Stimulated activated CD8-positive, alpha-beta memory T cell treated with anti-CD3 and anti-CD28 coated beads, Interleukin-2, amount 100 ng/mL, for 1 hour (primary cell): ENCODE data around the gene GABBR2.

Source experiments
- DNase-seq, 2 donors: peaks; one replicate each; pipeline ENCODE4 v3.0.0-alpha.2; 2020; ENCODE audit warnings: low read depth in 2 of 2

Gene GABBR2

DNA sequence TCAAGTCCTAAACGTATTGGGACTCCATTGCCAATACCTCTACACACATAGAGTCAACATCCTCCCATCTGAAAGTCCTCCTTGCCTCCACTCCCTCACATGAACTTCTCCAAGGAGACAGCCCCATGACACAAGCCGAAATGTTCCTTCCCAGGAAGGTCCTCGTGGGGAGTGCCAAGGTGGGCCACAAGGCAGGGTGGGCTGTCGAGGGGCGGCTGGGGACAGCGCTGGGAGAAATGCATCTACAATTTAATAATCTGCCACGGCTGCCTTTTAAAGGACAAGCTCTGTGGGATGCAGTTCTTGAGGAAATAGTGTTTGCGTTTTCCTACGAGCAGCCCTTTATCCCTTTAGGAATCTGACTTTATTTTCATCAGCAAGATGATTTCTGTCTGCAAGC lies 138.7 kb downstream of the GABBR2 start:
- DNase-seq: no peak

DNA sequence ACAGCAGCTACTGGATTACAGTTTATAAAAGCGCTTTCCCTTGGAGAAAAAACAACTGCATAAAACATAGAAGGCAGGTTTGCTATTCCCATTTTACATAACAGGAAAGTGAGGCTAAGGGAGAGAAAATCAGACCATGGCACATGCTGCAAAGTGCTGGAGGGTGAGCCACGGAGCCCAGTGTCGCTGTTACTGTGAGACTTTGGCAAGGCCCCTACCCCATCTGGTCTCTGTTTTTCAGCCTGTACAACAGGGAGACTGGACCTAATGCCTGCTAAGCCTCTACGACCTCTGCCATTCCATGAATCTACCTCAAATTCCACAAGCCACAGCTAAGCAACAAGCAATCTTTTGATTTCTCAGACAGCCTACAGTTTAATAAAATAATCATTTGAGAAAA lies 139.2 kb downstream of the GABBR2 start:
- DNase-seq: no peak

DNA sequence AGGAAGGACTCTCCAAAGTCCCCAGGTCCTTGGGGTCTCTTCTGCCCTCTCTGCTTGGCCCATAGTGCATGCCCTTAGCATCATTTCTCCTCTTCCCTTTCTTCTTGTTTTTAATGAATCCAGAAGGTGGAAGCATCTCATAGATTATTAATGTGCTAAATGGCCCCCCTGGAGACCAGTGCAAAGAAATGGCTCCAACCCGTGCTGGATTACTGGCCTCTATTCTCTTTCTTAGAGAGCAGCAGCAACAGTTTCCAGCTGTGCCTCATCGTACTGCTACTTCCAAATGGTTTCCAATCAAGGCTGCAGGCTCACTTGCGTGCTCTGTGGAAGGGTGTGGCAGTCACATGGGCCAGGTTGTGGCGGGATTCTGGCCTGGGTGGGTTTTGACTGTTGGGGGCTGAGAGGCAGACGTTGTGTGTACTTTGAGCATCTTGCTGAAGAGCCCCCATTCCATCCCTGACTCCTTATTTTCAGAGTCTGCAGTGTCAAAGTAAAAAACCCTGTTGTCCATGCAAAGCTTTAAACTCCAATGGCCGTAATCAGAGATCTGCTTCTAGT lies 139.7 kb downstream of the GABBR2 start:
- DNase-seq: no peak

DNA sequence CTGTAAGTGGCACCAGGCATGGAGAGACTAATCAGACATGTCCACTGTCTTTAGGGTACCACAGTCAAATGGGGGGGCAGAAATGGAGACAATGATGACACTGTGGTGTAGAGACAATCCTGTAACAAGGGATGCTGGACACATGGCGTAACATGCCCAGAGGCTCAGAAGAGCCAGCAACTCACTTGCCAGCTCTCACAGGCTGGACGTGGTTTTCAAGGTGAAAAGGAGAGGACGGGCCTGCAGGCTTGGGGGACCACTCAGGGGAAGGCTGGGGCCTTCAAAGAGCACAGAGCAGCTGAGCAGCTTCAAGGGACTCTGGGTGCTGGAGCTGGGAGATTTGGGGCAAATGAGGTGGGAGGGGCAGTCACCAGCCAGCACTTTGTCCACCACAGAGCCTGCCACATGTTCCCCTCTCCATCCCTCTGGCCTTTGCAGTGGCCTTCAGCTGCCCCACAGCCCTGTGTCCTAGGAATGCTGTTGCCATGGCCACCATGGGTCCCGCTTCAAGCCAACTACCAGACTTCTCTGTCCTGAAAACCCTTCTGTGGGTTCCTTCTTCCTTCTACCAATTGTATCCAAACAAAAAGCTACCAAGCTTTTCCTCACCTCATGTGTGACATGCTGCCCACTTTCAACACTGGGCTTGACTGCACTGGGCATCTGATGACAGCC lies 140.4 kb downstream of the GABBR2 start:
- DNase-seq: no peak

DNA sequence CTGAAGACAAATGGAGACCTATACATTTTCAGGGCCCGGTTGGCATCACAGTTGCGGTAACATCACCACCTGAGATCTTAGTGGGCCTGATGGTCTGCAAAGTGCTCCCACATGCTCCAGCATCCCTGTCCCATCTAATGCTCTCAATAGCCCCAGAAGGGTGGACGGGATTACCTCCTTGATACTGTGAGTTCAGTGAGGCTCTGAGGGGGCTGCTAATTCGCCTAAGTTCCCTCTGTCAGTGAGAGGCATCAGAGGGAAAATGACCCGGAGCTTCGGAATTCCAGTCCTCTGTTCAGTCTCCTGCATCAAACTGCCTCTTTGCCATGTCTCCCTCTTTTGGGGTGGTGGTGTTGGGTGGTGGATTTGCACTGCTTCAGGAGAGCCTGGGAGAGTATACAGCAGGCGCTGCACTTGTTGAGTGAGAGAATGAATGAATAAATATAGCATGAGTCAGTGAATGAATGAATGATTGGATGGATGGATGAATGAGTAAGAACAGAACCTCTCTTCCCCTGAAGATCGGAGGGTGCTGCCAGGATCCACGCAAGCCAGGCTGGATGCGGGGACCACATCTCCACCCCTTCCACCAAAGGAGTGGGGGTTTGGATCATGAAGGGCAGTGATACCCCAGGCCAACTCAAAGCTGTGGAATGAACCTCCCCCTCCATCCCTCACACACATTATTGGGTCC lies 141.0 kb downstream of the GABBR2 start:
- no peak for DNase-seq

DNA sequence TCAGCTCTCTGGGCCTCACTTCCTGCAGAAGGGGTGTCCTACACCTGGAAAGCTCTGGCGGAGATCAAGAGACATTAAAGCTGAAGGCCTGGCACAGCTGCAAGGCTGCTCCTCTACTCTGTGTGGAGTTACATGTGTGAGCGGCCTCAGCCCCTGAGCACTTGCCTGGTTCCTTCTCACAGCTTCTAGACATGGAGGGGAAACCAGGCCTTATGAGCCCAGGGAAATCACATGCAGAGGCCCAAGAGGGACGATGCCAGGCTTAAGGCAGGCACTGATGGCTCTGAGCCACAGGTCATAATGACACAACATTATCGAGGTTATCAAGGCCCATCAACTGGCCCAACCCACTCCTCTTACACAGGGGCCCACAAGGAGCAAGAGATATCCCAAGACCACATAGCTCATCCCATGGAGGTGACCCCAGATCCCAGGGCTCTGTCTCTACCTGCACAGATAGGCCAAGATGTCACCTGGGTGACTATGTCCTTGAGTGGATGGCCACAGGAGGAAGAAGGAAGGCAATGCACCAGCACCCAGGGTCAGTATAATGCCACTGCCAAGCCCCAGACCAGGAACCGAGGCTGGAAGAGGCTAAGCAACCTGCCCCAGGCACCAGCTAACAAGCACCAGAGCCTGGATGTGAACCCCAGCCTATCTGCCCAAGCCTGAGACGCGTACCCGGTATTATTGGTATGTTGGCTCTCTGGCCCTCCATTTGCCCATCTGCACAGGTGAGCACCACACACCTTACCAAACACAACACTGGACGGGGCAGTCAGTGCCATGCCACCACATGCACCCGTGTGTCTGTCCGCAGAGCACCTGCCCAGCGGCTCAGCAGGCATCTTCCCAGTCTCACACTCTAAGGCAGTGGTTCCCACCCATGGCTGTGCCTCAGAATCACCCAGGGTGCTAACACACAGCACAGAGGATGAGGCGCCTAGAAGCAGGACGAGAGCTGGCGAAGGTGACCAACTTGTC lies 143.3 kb downstream of the GABBR2 start:
- DNase-seq: no peak

DNA sequence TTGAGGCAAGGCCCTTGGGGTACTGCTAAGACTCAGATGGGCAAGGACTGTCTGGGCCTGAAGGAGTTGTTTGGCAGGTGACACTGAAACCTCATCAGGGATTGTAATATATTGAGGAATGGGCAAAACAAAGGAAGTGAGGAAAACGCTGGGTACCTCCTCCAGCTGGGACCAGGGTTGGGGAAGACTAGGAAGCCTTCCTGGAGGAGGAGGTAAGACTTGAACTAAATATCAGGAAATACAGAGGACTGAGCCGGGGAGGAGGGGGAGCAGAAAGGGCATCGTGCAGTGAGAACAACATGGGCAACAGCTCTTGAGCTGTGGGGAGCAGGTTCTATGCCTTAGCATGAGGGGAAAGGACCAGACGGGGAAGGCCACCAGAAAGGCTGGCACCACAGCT lies 144.0 kb downstream of the GABBR2 start:
- DNase-seq: no peak

DNA sequence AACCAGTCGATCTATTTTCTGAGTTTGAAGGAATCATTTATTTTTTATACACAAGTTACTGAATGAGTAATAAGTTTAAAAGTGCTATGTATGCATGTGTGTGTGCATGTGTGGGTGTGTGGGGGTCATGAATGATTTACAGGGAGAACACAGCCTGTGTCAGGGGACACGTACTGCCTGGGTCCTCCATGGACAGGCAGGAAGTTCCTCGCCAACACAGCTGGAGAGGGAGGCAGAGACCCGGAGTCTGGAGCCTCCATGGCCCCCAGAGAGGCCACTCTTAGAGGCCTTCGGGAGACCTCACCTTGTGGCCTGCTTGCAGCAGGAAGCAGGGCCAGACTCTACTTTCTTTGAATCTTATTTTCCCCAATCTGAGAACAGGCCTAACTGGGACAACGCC lies 144.7 kb downstream of the GABBR2 start:
- no peak for DNase-seq

DNA sequence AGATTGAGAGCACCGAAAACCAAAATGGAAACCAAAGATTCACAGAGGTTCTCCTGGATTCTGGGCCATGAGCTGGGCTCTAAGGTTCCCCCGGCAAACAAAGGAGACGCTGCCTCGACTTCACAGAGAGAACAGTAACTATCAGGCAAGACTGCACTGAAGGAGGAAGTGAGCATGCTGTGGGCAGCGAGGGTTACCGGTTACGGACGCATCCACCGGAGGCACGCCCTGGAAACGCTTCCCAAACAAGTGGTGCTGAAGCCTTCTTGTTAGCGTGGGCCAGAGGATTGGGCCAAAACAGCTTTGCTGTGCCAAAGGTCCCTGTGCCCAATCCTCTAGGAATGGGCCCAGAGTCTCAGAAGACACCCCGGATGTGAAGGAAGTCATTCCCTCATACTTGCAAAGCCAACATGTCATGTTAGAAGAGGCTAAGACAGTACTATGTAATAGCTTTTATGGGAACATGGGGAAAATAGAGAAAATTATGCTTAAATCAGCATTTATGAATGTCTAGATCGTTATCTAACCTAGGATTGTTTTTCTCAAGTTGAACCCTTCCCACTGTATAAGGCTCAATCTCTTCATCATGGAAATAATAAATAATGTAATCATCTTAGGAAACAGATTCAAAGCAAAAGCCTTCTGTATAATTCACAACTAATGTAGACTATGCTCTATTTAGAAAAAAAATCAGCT lies 145.4 kb downstream of the GABBR2 start:
- DNase-seq: no peak

DNA sequence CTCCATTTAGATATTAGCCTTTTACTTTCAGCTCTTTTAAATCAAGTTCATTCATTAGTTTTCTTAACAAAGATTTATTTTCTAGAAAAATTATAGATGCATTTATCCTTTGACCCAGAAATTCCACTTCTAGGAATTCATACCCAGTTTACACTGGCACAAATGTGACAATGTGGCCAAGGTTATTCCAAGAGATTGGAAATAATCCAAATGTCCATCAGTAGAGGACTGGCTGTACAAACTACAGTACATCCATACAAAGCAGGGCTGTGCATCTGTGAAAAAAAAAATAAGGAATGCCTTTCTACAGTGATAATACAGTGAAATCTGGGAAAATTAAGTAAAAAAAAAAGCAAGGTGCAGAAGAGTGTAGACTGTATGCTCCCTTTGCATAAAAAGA lies 149.2 kb downstream of the GABBR2 start:
- no peak for DNase-seq

DNA sequence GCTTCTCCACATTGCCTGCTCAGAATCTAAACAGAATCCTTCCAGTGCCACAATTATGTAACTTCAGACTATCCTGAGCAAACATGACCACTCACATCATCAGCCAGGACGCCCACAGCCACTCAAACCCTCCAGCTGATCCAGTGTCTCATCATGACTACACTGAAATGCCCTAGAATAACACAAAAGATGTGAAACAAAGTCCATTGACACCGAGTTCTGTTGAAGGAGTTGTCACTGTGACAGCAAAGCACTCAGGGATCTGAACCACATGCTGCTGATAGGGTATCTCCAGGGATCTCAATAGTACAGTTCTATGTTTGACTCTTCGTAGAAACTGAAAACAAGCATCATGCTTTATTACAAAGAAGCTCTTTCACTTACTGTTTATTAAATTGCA lies 150.2 kb downstream of the GABBR2 start:
- DNase-seq: no peak

DNA sequence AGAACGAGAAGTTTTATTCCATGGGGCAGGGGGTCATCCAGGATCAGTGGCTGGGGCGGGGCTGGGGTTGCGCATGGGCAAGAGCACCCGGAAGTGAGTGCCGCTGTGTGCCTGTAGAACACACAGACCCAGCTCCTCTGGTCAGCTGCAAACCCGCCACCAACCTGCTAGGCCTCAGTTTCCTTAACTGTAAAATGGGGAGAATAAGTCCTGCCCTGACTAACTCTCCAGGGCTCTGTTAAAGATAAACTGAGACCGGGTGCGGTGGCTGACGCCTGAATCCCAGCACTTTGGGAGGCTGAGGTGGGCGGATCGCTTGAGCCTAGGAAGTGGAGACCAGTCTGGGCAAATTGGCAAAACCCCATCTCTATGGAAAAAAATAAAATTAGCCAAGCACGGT lies 152.2 kb downstream of the GABBR2 start:
- no peak for DNase-seq

DNA sequence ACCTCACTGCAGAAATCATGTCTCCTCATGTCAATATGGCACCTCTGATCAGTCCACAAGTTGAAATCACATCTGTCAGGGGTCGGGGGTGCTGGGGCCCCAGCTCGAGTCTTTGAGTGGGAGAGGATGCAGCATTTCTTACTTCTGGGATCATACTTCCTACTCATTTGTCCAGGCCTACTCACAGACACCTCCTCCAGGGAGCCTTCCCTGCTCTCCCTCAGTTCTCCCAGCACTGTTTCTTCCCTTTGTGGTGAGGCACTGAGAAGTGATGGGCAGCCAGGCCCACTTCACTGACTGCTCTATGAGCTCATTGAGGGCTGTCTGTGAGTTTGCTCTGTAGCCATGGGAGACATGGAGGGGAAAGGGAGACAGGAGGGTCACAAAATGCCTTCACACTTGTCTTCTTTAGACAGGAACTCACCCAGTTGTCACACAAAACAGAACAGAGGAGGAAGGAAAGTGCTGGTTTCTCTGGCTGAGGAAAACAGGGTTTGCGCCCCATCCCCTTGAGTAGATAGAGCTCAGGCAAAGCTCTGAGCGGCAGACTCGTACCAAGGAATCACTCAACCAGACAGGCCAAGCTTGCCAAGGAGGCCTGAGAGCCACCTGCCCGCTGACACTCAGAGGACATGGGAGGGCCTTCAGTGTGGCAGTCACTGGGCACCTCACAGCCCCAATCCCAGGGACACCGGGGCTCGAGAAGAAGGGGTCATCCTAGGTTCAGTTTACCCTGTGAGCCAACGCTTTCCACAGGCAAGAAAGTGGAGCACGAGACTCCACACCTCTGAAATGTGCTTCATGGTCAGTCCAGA lies 152.9 kb downstream of the GABBR2 start:
- no peak for DNase-seq

DNA sequence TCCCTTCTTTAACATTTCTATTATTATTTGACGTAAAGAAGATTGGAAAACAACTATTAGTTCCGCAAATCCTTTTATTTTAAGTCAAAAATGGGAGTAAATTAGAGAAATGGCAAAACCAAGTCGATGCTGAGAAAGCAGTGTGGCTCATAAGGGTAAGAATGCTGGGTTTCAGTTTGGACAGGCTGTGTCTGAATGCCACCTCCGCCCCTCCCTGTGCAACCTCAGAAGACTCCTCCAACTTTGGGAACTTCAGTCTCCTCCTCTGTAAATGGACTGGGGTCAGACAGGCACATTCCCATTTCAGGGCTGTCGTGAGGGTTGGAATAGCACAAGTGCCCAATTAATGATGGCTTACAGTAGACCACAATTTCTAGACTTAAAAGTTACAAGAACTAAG lies 154.0 kb downstream of the GABBR2 start:
- DNase-seq: no peak

DNA sequence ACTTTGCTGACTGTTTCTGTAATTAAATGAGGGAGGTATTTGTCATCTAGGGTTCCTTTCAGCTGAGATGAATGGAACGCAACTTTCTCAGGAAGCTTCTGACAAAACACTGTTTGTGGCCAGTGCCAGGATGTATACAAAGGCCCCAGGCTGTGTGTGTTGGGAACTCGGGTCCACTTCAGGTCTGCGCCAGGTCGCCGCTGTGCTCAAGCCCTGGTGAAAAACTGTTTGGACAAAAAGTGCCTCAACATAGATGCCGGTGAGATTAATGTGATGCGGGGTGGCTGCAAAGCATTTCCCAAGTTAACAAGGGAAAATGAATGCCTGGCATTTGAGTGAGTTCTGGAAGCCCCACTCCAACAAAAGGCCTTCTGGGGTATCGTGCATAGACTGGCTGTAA lies 156.4 kb downstream of the GABBR2 start:
- no peak for DNase-seq

DNA sequence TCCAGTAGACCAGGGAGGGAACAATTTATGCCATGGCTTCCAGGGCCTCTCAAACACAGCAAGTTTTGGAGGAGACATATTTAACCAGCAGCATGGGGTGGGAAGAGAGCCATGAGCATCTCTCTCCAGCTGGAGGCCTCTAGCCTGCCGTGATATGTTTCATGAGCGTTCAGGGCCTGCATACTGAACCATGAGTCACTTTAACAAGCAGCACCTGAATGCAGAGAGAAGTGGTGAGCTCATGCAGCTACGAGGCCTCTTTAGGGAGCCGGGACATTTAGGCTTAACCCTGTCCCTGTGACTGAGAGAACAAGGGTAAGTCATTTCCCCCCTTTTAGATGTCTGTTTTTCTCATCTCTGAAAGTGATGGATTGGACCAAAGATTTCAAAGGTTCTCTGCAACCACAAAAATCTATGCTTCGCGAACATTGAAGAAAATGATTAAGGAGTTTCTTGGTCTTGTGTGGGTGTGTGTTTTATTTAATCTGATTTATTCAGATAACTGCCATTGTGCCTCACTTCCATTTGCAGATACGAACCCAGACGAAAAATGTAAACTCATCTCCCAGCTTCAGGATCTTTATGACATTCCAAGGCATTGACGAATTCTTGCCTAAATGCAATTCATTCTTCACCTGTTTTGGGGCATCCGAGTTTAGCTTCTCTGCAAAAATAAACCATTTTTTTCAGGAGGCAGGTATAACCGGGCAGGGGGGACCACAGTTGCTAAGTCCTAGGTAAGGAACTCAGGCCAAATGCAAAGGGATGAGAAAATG lies 157.0 kb downstream of the GABBR2 start:
- DNase-seq: no peak

DNA sequence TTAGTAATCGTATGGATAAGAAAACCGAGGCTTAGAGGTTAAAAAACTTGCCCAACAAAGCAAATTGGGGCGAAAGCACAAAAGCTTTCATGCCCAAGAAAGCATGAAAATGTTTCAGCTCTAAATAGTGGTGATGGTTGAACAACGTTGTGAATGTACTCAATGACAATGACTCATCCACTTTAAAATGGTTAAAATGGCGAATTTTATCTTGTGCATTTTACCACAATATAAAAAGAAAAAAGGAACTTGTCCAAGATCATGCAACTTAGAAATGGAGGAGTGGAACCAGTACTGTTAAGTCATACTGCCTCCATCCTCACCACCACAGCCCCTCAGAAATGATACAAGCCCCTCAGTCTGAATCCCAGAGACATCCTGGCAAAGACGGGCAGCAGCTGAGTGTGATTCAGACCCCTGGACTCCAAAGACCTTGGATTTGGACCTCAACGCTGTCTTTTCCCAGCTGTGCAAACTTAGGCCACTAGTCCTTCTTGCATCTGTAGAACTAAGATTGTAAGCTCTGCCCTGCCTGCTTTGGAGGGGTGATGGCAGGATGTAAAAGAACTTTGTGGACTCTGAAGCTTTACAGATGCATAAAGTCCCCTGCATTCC lies 158.4 kb downstream of the GABBR2 start:
- DNase-seq: no peak

DNA sequence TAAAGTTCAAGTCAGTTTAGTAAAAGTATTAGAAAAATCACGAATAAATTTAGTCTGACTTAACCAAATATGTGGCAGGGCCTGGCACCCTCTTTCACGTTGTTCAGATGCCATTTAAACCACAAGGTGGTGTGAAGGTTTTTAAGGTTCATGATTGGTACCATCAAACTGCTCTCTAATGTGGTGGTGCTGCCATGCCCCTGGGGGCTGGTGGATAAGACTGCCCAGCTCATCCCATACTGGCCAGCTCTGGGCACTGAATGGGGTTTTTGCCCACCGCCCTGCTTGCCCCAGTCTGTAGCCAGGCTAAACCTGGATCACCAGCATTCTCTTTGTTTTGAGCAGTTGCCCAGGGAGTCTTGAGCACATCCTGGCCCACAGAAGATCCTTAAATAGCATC lies 159.3 kb downstream of the GABBR2 start:
- no peak for DNase-seq

DNA sequence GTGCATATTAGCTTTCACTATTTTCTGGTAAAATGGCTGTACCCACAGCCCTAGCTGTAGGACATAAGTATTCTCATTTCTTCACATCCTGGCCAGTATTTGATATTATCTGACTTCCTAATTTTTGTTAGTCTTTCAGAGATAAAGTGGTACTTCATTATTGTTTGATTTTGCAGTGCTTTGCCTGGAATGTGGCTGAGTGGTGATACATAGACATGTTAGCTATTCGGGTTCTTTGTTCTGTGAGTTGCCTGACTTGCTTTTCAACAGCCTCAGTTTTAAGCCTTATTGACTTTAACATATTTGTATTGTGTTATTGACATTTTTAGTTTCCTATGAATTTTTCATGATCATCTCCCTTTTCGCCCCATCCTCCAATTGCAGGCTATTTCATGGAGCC lies 161.1 kb downstream of the GABBR2 start:
- DNase-seq: no peak

DNA sequence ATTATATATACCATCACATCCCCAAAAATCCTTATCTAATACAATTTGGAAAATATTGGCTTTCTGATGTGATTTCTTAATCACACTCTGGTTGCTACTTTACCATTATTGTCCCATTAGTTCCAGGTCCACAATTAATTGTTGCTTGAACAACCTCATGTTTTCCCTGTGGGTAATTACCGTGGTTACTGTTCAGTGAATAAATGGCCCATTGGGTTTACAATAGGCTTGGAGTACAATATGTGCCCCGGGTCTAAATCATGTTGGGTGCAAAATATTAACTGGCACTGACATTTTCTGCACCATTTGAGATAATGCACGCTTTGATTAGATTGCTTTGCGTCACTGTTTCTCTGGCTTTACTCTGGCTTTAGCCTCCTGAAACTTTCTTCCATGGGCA lies 163.7 kb downstream of the GABBR2 start:
- no peak for DNase-seq
